Right atrium auricular region (tissue), 2 donors: ENCODE data around the gene XXYLT1. TPM values are rescaled to one million over a fixed set of nuclear protein-coding genes. Genes with fewer than 3 reads are reported as not detected.

ENCODE experiments used
- DNase-seq: peaks from one replicate; pipeline ENCODE4 v3.0.0-alpha.2; 2019; ENCODE audit warnings: low spot score
- H3K27ac ChIP-seq, 2 donors: fragments of 200-600 bp; sonication (generic); 1 replicate in 1 of 2; 2 replicates in 1 of 2; pipeline ENCODE4 v1.5.1; 2016 to 2019
- H3K27me3 ChIP-seq, 2 donors: fragments of 200-600 bp; sonication (generic); one replicate each; pipeline versions ENCODE4 v1.5.1 to v1.6.0; 2017 to 2019
- H3K36me3 ChIP-seq: fragments of 200-600 bp; sonication (generic); one replicate; pipeline ENCODE4 v1.5.1; 2016
- H3K4me1 ChIP-seq, 2 donors: fragments of 200-600 bp; sonication (generic); one replicate each; pipeline versions ENCODE4 v1.5.1 to v1.6.0; 2017 to 2019
- H3K4me3 ChIP-seq, 2 donors: fragments of 200-600 bp; sonication (generic); 1 replicate in 1 of 2; 2 replicates in 1 of 2; pipeline ENCODE4 v1.5.1; 2017 to 2019; ENCODE audit warnings: mild to moderate bottlenecking in 1 of 2, moderate library complexity in 1 of 2
- H3K9me3 ChIP-seq, 2 donors: fragments of 200-600 bp; sonication (generic); one replicate each; pipeline ENCODE4 v1.5.1; 2019
- total RNA-seq, 2 donors: library from RNA; depleted of rRNA; stranded (reverse); fragments of >200 nt; gene quantifications; one replicate each; pipeline ENCODE4 v1.1.0, GENCODE V29; 2016
- TF ChIP-seq, protein P1 (sequence below), 2 donors: fragments of 200-600 bp; sonication (generic); IDR thresholded peaks; one replicate each; pipeline ENCODE4 v1.5.1; 2019; ENCODE audit warnings: antibody characterized with exemption in 2 of 2

XXYLT1 gene
- total RNA-seq, 2 donors from 2014 or later = 4.6 to 6.7 TPM

DNA sequence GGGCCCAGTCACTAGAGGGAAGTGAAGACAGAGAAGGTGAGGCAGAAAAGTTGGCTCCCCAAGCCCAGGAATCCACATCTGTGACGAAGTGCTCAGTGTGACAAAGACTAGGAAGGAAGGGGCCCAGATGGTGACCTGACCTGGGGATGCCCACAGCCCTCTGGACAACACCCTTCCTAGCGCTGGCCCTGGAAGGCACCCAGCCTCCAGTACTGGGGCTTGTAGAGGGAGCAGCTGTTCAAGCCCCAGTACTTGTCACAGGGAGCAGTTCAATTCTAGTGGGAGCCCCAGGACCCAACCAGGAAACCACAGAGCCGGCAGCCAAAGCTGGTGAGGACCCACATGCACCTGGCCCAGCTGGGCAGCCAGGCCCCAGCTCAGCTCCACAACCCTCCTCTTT lies 190.8 kb downstream of the XXYLT1 start:
- Histone ChIP-seq H3K4me3 (no peak overlapping the region), H3K9me3 (no peaks in the 10 kb centered on the region), H3K4me1 (peaks cover 0 to 46% of the 10 kb centered on the region in 2 donors), H3K36me3 (no peaks in the 10 kb centered on the region), H3K27ac (peak overlapping the region; percentile 63 to 72), H3K27me3 (no peaks in the 10 kb centered on the region)
- TF ChIP-seq, protein P1, sequence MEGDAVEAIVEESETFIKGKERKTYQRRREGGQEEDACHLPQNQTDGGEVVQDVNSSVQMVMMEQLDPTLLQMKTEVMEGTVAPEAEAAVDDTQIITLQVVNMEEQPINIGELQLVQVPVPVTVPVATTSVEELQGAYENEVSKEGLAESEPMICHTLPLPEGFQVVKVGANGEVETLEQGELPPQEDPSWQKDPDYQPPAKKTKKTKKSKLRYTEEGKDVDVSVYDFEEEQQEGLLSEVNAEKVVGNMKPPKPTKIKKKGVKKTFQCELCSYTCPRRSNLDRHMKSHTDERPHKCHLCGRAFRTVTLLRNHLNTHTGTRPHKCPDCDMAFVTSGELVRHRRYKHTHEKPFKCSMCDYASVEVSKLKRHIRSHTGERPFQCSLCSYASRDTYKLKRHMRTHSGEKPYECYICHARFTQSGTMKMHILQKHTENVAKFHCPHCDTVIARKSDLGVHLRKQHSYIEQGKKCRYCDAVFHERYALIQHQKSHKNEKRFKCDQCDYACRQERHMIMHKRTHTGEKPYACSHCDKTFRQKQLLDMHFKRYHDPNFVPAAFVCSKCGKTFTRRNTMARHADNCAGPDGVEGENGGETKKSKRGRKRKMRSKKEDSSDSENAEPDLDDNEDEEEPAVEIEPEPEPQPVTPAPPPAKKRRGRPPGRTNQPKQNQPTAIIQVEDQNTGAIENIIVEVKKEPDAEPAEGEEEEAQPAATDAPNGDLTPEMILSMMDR (IDR thresholded peaks at IDR 0.05) = no peak
- no peak for DNase-seq

DNA sequence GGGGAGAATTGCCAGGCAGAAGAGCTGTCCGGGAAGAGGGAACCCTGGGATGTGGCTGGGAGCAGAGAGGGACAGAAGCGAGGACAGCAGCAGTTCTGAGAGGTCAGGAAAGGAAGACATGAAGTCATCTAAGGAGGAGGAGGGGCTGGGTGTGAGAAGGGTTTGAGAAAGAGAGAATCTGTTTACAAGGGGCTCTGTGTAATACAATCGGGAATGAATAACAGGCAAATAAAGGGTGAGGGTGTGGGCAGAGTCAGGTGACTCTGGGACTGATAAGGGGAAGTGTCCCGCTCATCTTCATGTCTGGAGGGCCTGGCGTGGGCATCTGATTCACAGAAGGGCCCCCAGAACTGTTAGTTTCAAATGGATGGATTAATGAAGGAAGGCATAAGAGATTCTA lies 191.3 kb downstream of the XXYLT1 start:
- peaks cover 0 to 46% of the 10 kb centered on the region in 2 donors for H3K4me1 ChIP-seq
- H3K27ac ChIP-seq = peak overlapping the region; percentile 63 to 72
- H3K36me3 ChIP-seq = no peaks in the 10 kb centered on the region
- no peak for DNase-seq
- TF ChIP-seq, protein P1 (IDR thresholded peaks at IDR 0.05) = no peak
- H3K27me3 ChIP-seq = no peaks in the 10 kb centered on the region
- no peak overlapping the region for H3K4me3 ChIP-seq
- H3K9me3 ChIP-seq = no peaks in the 10 kb centered on the region

DNA sequence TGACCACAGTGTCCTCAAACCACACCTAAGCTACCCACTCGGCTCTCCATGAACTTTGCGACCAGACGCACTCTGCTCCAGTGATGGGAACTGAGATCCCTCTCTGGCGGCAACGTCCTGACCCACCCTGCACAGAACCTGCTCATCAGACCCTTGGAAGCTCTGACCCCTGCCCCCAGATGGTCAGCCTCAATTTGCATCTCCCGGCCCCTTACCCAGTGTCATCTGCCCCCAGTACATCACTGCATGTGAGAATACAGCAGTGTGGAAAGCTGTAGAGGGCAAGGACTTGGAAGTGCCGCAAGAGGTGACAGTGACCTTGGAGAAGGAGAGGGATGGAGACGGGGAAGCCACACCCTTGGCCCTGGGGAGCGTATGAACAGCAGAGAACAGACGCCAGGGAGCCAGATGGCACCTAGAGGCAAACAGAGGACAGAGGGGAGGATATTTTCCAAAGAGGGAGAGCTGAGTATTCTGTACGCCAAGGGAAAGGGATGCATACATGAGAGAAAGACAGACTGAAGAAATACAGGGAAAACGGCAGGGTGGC lies 192.0 kb downstream of the XXYLT1 start:
- TF ChIP-seq, protein P1 (IDR thresholded peaks at IDR 0.05) = no peak
- DNase-seq = no peak

DNA sequence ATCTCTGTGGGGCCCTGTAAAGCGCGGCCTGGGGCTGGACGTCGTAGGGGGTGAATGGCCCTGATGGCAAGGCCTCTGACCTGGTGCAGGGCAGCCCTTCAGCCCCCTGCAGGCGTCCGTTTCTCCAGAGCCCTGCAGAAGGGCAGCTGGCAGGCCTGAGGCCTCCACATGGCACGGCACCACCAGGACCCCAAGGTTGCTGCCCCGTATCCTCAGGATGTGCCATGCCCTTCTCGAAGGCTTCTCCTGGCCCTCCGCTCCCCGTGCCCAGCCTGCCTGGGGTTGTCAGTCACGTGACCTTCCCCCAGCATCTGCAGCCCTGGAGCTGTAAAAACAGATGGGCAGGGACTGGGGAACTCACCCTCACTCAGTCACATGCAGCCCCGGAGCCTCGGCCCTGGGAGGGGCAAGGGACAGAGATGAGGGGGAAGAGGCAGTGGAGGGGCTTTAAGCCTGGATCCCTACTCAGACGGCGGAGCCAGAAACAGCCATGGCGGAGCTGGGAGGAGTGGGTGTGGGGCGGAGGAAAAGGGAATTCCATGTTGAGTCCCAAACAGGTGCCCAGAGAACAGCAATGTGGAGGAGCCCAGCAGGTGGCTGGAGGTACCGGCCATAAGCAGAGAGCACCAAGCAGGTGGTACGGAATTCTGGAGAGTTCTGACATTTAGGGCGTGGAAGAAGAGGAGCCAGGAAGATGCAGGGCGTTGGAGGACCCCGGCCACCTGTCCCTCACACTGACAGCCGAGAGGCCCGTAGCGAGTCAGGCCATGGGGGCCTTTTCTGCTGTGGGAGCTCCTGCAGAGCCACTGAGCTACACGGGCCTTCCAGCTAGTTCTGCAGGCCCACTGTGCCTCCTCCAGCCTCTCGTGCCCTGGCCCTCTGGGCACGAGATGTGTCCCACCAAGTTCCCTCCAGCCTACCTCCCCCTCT lies 193.1 kb downstream of the XXYLT1 start:
- DNase-seq = no peak
- Histone ChIP-seq H3K9me3 (no peaks in the 10 kb centered on the region), H3K36me3 (no peaks in the 10 kb centered on the region), H3K4me3 (no peak overlapping the region), H3K27ac (peak overlapping the region in 1 of 2 donors; percentile 11), H3K27me3 (no peaks in the 10 kb centered on the region), H3K4me1 (peaks cover 0 to 41% of the 10 kb centered on the region in 2 donors)
- TF ChIP-seq, protein P1 (IDR thresholded peaks at IDR 0.05) = no peak

More for the DNA sequence above, 192.0 kb downstream of the XXYLT1 start:
- Histone ChIP-seq H3K4me3 (no peak overlapping the region), H3K9me3 (no peaks in the 10 kb centered on the region), H3K4me1 (peaks cover 0 to 46% of the 10 kb centered on the region in 2 donors), H3K27ac (peak overlapping the region in 1 of 2 donors; percentile 72), H3K36me3 (no peaks in the 10 kb centered on the region), H3K27me3 (no peaks in the 10 kb centered on the region)

DNA sequence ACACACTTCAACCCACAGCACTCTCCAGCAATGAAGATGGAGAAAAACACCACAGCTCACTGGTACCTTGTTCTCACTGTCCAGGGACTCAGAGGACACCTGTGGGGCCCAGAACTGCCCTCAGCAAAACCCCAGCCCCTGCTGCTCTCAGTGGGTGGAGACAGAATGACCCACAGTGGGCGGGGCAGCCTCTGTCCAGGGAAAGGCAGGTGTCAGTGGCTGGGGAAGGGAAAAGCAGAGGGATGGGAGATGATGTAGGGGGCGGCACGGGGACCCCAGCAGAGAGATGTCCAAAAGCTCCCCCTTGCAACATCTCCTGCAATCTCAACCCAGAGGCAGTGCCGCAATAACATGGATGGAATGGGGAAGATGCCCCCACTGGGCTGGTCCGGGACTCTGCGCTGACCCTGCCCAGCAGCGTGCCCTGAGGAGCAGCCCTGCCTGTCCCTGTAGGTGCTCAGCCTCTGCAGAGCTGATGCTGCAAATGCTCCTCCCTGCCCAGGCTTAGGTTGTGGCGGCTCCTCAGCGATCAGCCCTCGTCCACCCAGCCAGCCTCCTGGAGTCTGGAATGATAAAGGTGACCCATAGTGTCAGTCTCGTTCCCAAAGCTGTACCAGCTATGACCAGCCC lies 193.9 kb downstream of the XXYLT1 start:
- Histone ChIP-seq H3K36me3 (no peaks in the 10 kb centered on the region), H3K9me3 (no peaks in the 10 kb centered on the region), H3K27me3 (no peaks in the 10 kb centered on the region), H3K4me1 (peaks cover 0 to 34% of the 10 kb centered on the region in 2 donors), H3K27ac (no peak overlapping the region), H3K4me3 (no peak overlapping the region)
- DNase-seq = no peak
- TF ChIP-seq, protein P1 (IDR thresholded peaks at IDR 0.05) = no peak
